OCI-LY3 (cell line): ENCODE measurements around the gene EHD3.
A peak's percentile ranks its signal among the peaks of the same experiment; 100 is the strongest.

Experiments used
- H2AFZ ChIP-seq: fragments of 200-600, 300-600 bp; shearing (Covaris generic); 2 replicates; pipeline ENCODE4 v1.6.0; 2014; ENCODE audit warnings: antibody characterized with exemption, low read depth, low read length
- H3K27ac ChIP-seq: fragments of 200-600, 300-600 bp; sonication (generic); 2 replicates; pipeline ENCODE4 v1.5.1; 2014; ENCODE audit warnings: mild to moderate bottlenecking, low read length, moderate library complexity, mixed read lengths
- H3K27me3 ChIP-seq: fragments of 200-600, 300-600 bp; sonication (generic); 2 replicates; pipeline ENCODE4 v1.6.1; 2014; ENCODE audit warnings: low read depth, low read length, mixed read lengths
- H3K36me3 ChIP-seq: fragments of 200-600, 300-600 bp; sonication (generic); replicated peaks from 2 replicates; pipeline ENCODE3; 2014; ENCODE audit warnings: low read depth, low read length, mixed read lengths
- H3K4me1 ChIP-seq: fragments of 300-600, 200-600 bp; sonication (generic); 2 replicates; pipeline ENCODE4 v1.6.1; 2014; ENCODE audit warnings: low read length, mixed read lengths
- H3K4me2 ChIP-seq: fragments of 200-600, 300-600 bp; sonication (generic); 2 replicates; pipeline ENCODE4 v1.6.1; 2014; ENCODE audit warnings: low read length, mixed read lengths
- H3K4me3 ChIP-seq: fragments of 300-600, 200-600 bp; sonication (generic); 2 replicates; pipeline ENCODE4 v1.5.1; 2014; ENCODE audit warnings: antibody characterized with exemption, mild to moderate bottlenecking, low read length, moderate library complexity
- H3K79me2 ChIP-seq: fragments of 300-600, 200-600 bp; shearing (Covaris generic); 2 replicates; pipeline ENCODE4 v1.6.1; 2014; ENCODE audit warnings: mild to moderate bottlenecking, low read length, mixed read lengths
- H3K9ac ChIP-seq: fragments of 300-600, 200-600 bp; shearing (Covaris generic); 2 replicates; pipeline ENCODE4 v1.6.0; 2014; ENCODE audit warnings: mild to moderate bottlenecking, low read length, moderate library complexity
- H3K9me3 ChIP-seq: fragments of 200-600, 300-600 bp; shearing (Covaris generic); 2 replicates; pipeline ENCODE4 v1.6.1; 2014; ENCODE audit warnings: low read length, mixed read lengths; ENCODE audit not compliant: insufficient read depth
- H4K20me1 ChIP-seq: fragments of 200-600, 300-600 bp; sonication (generic); 2 replicates; pipeline ENCODE4 v1.6.1; 2016; ENCODE audit warnings: low read length, mixed read lengths; ENCODE audit not compliant: insufficient read depth
- CTCF ChIP-seq: fragments of 200-600, 300-600 bp; sonication (generic); IDR thresholded peaks from 2 replicates; pipeline ENCODE4 v1.5.1; 2014; ENCODE audit warnings: antibody characterized with exemption, low read length, low read depth
- EZH2phosphoT487 ChIP-seq: fragments of 200-600 bp; shearing (Covaris generic); IDR thresholded peaks from 2 replicates; pipeline ENCODE4 v1.6.1; 2018; ENCODE audit warnings: antibody characterized with exemption, mixed run types, low read depth

Gene EHD3

GRCh38 chr2:31233741-31234682, at the start of gene EHD3:
TSS of gene EHD3 (plus strand) at chr2:31234152. CDS start at chr2:31234622, 470 bp downstream.
- peak within 1 kb of the TSS; percentile 78 for H2AFZ ChIP-seq
- H3K79me2 ChIP-seq = peaks cover 6% of the 10 kb centered on the region; the same call in 1 of the 2 replicates
- H3K27me3 ChIP-seq = no peaks in the 10 kb centered on the region
- H3K4me2 ChIP-seq = peak within 1 kb of the TSS; percentile 75
- peak within 1 kb of the TSS; percentile 86 for H3K4me3 ChIP-seq
- H3K9ac ChIP-seq = peak within 1 kb of the TSS; percentile 69
- H3K27ac ChIP-seq = no peak within 1 kb of the TSS
- H3K4me1 ChIP-seq = peaks cover 28% of the 10 kb centered on the region
- TF ChIP-seq EZH2phosphoT487 (no peak), CTCF (peak; percentile 54)
- H3K9me3 ChIP-seq = no peaks in the 10 kb centered on the region
- no peaks in the 10 kb centered on the region for H4K20me1 ChIP-seq
- H3K36me3 ChIP-seq = no peaks in the 10 kb centered on the region

DNA sequence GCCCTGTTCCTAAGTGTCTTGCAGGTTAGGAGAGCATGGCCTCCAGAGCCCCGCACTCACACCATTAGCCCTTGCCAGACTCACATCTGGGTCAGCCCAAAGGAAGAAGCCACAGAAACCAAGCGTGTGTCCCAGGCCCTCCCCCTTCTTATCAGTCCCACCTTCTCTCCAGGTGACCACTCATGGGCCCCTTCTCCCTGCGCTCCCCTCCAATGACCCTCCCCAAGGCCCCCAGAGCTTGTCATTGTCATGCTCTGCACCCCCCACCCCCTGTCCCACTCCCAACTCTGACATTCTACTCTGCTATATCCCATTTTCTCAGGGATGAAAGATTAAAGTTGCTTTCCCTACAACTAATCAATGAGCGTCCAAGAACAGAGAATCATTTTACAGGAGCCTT, 46.8 kb upstream of the EHD3 start:
- TF ChIP-seq CTCF (no peak), EZH2phosphoT487 (no peak)
- Histone ChIP-seq H3K27ac (no peak overlapping the region), H3K27me3 (no peaks in the 10 kb centered on the region), H3K36me3 (no peaks in the 10 kb centered on the region), H3K9me3 (no peaks in the 10 kb centered on the region), H3K4me1 (no peaks in the 10 kb centered on the region), H3K4me3 (no peak overlapping the region), H3K79me2 (no peaks in the 10 kb centered on the region), H3K4me2 (no peak overlapping the region), H4K20me1 (no peaks in the 10 kb centered on the region), H2AFZ (no peak overlapping the region), H3K9ac (no peak overlapping the region)

GRCh38 chr2:31188131-31188530, 45.8 kb upstream of the EHD3 start:
- H3K36me3 ChIP-seq = no peaks in the 10 kb centered on the region
- H3K79me2 ChIP-seq = no peaks in the 10 kb centered on the region
- H3K27ac ChIP-seq = no peak overlapping the region
- no peaks in the 10 kb centered on the region for H3K27me3 ChIP-seq
- H2AFZ ChIP-seq = no peak overlapping the region
- no peaks in the 10 kb centered on the region for H4K20me1 ChIP-seq
- H3K4me3 ChIP-seq = no peak overlapping the region
- H3K9me3 ChIP-seq = no peaks in the 10 kb centered on the region
- TF ChIP-seq EZH2phosphoT487 = no peak
- no peak for TF ChIP-seq CTCF
- H3K9ac ChIP-seq = no peak overlapping the region
- no peaks in the 10 kb centered on the region for H3K4me1 ChIP-seq
- H3K4me2 ChIP-seq = no peak overlapping the region

DNA sequence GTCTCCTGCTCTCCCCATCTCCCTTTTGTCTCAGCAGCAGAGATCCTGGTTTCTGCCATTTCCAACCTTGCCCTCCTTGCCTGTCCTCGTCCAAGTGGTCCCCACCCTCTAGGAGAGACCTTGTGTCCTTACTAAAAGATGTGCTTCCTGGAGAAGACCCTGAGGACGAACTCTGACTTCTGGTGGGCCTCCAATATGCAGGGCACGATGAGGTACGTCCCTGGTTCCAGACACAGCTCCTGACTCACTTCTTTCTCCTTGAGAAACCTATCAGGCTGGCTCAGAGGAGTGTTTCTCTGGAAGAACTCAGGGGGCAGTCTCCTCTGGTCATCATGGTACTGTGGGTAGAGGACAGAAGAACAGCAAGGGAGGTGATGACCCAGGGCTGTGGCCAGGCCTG, 44.8 kb upstream of the EHD3 start:
- Histone ChIP-seq H3K36me3 (no peaks in the 10 kb centered on the region), H4K20me1 (no peaks in the 10 kb centered on the region), H3K79me2 (no peaks in the 10 kb centered on the region), H3K4me3 (no peak overlapping the region), H2AFZ (no peak overlapping the region), H3K4me1 (no peaks in the 10 kb centered on the region), H3K9ac (no peak overlapping the region), H3K4me2 (no peak overlapping the region), H3K9me3 (no peaks in the 10 kb centered on the region), H3K27ac (no peak overlapping the region), H3K27me3 (no peaks in the 10 kb centered on the region)
- TF ChIP-seq EZH2phosphoT487 = no peak
- no peak for TF ChIP-seq CTCF
